ENCODE measurements around the gene FBXL16.

DNA sequence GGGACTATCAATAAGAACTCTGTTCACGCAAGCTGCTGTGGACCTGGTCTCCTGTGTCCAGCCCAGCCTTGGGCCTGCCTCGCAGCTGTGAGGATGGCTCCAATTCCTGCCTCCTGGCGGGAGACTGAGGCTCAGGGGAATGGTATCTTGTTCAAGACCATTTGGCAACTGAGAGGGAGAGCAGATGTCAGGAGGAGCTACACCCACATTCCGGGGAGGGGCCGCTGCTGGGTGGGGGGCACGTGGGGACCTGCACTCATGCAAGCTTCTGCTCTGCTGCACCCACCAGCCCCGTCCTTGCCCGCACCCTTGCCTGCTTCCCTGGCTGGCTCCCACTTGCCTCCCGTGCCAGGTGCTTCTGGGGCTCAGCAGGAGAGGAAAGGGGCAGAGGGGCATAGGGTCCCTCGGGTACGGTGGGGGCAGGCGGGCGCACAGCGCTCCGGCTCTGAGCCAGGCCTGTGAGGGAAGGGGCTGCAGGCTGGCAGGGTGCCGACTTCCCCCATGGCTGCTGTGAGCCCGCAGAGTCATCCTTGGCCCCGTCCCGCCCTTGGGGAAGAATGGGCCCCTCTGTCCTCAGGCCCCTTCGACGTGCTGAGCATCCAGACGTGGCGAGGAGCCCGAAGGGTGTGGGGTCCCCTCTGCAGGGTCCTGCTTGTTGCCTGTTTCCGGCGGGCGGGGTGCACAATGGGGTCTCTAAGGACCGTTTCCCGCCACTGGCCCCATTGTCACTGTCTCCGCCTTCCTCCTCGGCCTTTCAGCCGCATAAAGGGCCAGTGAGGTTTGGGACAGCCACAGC is 12.0 kb upstream of the FBXL16 start:
- TF ChIP-seq POLR2A (IDR thresholded peaks at IDR 0.05; ENCODE audit: low read depth, low read length) (no peak), POLR2AphosphoS5 (IDR thresholded peaks at IDR 0.05; ENCODE audit: low read depth, low read length) (no peak), TAF1 (IDR thresholded peaks at IDR 0.05; ENCODE audit: low read depth, low read length) (no peak), PAX5 (IDR thresholded peaks at IDR 0.05; ENCODE audit: insufficient read depth, low read length, severe bottlenecking) (no peak)
